Parathyroid adenoma (tissue), 2 donors: ENCODE measurements around the gene MXRA8.

ENCODE experiments used
- H2AFZ ChIP-seq: fragments of 300-600 bp; sonication (generic); one replicate; pipeline ENCODE4 v1.7.0; 2017; ENCODE audit warnings: antibody characterized with exemption, mild to moderate bottlenecking
- H3K27ac ChIP-seq: fragments of 300-600 bp; sonication (generic); one replicate; pipeline ENCODE4 v1.7.0; 2017
- H3K27me3 ChIP-seq: fragments of 300-600 bp; sonication (generic); one replicate; pipeline ENCODE4 v1.7.0; 2017; ENCODE audit warnings: low read length; ENCODE audit not compliant: control insufficient read depth, insufficient read depth
- H3K36me3 ChIP-seq: fragments of 300-600 bp; sonication (generic); one replicate; pipeline ENCODE4 v1.7.0; 2017; ENCODE audit warnings: low read length; ENCODE audit not compliant: control insufficient read depth, insufficient read depth
- H3K4me1 ChIP-seq: fragments of 300-600 bp; sonication (generic); one replicate; pipeline ENCODE4 v1.7.0; 2017; ENCODE audit warnings: control low read depth
- H3K4me2 ChIP-seq: fragments of 300-600 bp; sonication (generic); one replicate; pipeline ENCODE4 v1.7.0; 2017; ENCODE audit warnings: low read length
- H3K4me3 ChIP-seq: fragments of 300-600 bp; sonication (generic); one replicate; pipeline ENCODE4 v1.7.0; 2017; ENCODE audit warnings: low read depth, low read length
- H3K79me2 ChIP-seq: fragments of 300-600 bp; sonication (generic); one replicate; pipeline ENCODE4 v1.7.0; 2017; ENCODE audit warnings: control low read depth
- H3K9ac ChIP-seq: fragments of 300-600 bp; sonication (generic); one replicate; pipeline ENCODE4 v1.7.0; 2017; ENCODE audit warnings: mild to moderate bottlenecking
- H3K9me3 ChIP-seq: fragments of 300-600 bp; sonication (generic); one replicate; pipeline ENCODE4 v1.7.0; 2017; ENCODE audit warnings: low read length; ENCODE audit not compliant: control insufficient read depth
- TF ChIP-seq, protein P1 (sequence below): fragments of 300-600 bp; sonication (generic); IDR thresholded peaks from one replicate; pipeline ENCODE4 v1.7.0; 2017; ENCODE audit warnings: antibody characterized with exemption, mild to moderate bottlenecking
- donor health status: primary hyperparathyroidism.

MXRA8 gene

DNA sequence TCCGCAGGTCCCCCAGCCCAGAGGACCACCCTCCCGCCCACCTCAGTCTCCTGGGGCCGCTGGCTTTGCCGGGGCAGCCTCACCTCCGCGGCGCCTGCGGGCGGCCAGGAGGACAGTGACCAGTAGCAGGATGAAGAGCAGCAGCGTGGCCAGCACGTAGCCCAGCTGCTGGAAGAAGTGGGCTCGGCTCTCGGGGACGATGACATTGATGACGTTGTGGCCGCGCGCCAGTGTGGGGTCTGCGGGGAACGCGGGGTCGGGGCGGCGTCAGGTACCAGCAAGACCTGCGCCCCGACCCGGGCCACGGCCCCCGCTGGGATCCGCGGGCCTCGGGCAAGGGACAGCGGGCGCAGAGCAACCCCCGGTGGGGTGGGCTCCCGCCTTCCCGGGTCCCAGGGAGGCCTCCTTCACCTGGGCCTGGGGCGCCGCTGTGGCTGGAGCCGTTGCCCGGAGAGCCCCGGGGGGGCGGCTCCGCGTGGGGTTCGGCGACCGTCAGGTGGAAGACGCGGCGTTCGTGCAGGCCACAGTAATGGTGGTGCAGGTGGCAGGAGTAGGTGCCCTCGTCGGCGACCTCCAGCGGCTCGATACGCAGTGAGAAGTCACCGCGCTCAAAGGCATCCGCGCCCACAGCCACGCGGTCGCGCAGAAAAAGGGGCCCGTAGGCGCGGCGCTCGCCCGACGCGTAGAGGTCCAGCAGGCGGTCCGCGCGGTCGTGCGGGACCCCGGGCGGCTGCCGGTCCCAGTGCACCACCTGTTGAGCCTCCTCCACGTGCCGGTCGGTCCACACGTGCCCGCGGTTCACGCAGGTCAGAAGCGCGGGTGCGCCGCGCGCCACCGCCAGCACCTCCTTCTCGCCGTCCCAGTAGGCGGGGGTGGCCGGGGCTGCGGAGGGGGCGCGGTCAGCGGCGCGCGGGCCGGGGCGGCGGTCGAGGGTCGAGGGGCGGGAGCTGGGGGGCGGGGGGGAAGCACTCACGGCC lies 3.8 kb downstream of the MXRA8 start:
- Histone ChIP-seq H3K9ac (no peak overlapping the region), H3K4me3 (no peak overlapping the region), H2AFZ (no peak overlapping the region), H3K27me3 (no peaks in the 10 kb centered on the region), H3K4me1 (no peaks in the 10 kb centered on the region), H3K79me2 (no peaks in the 10 kb centered on the region), H3K4me2 (no peak overlapping the region), H3K36me3 (no peaks in the 10 kb centered on the region), H3K9me3 (no peaks in the 10 kb centered on the region), H3K27ac (no peak overlapping the region)
- TF ChIP-seq, protein P1, sequence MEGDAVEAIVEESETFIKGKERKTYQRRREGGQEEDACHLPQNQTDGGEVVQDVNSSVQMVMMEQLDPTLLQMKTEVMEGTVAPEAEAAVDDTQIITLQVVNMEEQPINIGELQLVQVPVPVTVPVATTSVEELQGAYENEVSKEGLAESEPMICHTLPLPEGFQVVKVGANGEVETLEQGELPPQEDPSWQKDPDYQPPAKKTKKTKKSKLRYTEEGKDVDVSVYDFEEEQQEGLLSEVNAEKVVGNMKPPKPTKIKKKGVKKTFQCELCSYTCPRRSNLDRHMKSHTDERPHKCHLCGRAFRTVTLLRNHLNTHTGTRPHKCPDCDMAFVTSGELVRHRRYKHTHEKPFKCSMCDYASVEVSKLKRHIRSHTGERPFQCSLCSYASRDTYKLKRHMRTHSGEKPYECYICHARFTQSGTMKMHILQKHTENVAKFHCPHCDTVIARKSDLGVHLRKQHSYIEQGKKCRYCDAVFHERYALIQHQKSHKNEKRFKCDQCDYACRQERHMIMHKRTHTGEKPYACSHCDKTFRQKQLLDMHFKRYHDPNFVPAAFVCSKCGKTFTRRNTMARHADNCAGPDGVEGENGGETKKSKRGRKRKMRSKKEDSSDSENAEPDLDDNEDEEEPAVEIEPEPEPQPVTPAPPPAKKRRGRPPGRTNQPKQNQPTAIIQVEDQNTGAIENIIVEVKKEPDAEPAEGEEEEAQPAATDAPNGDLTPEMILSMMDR: no peak

DNA sequence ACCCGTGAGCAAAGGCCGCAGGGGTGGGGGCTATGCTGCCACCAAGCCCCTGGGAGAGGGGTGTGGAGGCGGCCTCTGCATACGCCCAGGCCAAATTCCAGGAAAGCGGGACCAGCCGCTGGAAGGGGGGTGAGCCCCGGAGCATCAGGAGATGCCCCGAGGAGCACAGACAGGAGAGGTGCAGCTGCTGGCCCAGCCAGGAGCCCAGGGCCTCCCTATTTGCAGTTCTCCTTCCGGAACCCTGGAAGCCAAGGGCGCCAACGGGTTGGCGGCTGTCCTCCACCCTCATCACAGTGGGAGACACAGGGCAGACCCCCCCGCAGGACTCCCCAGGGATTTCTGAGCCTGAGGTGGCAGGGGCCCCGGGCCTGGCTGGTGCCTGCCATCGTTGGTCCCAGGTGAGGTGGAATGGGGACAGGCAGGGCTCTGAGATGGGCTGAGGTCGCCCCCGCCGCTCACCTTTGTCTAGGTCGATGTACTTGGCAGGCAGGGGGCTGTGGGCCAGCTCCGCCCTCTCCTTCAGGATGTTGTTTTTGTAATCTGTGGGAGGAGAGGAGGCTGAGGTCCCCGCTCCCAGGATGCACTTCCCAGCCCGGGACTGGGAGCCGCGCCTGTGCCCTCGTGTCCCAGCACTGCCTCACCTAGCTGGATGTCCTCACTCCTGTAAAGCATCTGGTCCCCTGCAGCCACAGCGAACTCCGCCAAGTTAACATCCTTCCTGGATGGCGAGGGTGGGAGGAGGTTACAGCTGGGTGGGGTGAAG lies 4.8 kb downstream of the MXRA8 start:
- Histone ChIP-seq H2AFZ (no peak overlapping the region), H3K36me3 (no peaks in the 10 kb centered on the region), H3K9ac (no peak overlapping the region), H3K9me3 (no peaks in the 10 kb centered on the region), H3K4me3 (no peak overlapping the region), H3K27ac (no peak overlapping the region), H3K79me2 (no peaks in the 10 kb centered on the region), H3K27me3 (no peaks in the 10 kb centered on the region), H3K4me1 (no peaks in the 10 kb centered on the region), H3K4me2 (no peak overlapping the region)
- TF ChIP-seq, protein P1: no peak

DNA sequence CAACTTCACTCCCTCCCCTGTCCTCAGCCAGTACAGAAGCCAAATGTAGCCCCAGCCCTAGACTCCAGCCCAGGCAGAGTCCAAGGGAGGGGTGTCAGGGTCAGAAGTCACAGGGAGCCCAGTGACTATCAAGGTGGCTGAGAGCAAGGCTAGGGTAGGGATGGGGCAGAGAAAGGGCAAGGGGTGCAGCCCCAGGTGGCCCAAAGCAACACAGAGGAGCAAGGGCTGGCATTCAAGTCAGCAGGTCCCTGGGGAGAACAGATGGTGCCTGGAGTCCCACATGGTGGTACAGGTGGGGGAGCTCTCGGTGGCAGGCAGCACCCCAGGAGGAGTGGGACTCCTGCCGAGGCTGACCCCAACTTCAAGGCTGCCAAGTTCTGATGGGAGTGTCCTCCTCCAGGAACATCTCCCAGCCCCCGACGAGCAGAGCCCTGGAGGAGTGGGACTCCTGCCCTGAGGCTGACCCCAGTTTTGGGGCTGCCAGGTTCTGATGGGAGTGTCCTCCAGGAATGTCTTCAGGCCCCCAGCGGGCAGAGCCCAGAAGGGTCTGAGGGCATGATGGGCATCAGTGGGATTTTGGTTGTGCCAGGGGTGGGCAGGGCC lies 5.5 kb downstream of the MXRA8 start:
- H3K4me3 ChIP-seq: no peak overlapping the region
- no peaks in the 10 kb centered on the region for H3K36me3 ChIP-seq
- H3K4me1 ChIP-seq: no peaks in the 10 kb centered on the region
- no peaks in the 10 kb centered on the region for H3K9me3 ChIP-seq
- no peak overlapping the region for H3K4me2 ChIP-seq
- H2AFZ ChIP-seq: no peak overlapping the region
- TF ChIP-seq, protein P1: no peak
- H3K9ac ChIP-seq: no peak overlapping the region
- no peak overlapping the region for H3K27ac ChIP-seq
- H3K27me3 ChIP-seq: no peaks in the 10 kb centered on the region
- no peaks in the 10 kb centered on the region for H3K79me2 ChIP-seq

DNA sequence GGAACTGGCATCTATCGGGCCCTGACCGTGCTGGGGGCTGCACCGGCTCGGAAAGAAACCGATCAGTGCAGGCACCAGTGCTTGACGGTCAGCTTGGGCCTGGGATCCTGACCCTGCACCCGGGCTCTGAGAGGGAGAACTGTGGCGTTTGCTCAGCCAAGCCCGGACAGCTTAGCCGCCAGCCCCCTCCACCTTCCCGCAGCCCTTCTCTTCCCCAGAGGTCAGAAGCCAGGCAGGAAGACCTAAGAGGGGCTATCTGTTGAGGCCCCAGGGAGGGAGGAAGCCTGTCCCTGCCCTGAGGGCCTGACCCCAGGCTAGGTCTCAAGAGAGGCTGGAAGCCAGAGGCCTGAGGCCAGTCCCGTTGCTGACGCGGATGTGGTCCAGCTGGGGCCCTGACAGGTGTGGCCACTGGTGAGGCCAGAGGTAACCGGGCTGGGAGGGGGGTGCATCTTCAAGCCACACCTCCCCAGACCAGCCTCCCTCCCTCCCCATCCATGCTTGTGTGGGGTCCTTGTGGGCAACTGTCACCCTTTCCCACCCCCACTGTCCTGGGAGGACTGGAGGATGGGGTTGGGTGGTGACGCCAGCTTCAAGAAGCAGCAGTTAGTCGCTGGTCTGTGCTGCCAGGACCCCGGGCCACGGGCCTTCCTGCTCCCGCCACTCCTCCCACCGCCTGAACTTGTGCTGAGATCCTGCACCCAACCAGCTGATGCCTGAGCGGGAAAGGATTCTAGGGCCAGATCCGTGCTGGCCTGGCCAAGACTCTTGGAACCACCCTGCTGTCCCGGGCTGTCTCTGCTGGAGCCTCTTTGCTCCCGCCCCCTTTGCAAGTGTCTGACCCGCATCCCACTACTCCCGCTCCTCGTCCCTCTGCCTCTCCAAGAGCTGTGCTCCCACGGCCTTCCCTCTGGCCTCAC lies 6.6 kb downstream of the MXRA8 start:
- Histone ChIP-seq H3K9me3 (no peaks in the 10 kb centered on the region), H3K4me1 (no peaks in the 10 kb centered on the region), H3K27me3 (no peaks in the 10 kb centered on the region), H3K4me3 (peak overlapping the region; percentile 5), H3K27ac (no peak overlapping the region), H3K79me2 (peaks cover 6% of the 10 kb centered on the region), H3K9ac (no peak overlapping the region), H3K4me2 (no peak overlapping the region), H2AFZ (no peak overlapping the region), H3K36me3 (no peaks in the 10 kb centered on the region)
- TF ChIP-seq, protein P1: no peak
